ENCODE results near the gene FAM50A.

DNA sequence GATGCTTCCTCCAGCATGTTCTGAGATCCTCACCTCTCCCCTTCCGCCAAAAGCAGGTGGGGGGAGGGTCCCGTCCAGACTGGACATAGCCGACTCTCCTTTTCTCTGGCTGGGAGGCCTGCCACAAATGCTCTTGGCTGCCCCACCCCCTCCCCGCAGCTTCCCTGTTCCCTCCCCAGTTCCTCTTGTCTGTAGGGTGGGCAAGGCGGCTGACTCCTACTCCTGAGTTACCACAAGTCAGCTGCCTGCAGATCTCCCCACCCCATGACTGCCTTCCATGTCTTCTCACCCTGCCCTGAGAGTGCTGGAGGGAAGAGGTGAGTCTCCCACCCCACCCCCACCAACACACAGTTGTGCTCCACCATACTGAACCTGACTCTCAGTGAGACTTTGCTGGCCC is 12.6 kb upstream of the FAM50A start:
- TF ChIP-seq, protein P1, sequence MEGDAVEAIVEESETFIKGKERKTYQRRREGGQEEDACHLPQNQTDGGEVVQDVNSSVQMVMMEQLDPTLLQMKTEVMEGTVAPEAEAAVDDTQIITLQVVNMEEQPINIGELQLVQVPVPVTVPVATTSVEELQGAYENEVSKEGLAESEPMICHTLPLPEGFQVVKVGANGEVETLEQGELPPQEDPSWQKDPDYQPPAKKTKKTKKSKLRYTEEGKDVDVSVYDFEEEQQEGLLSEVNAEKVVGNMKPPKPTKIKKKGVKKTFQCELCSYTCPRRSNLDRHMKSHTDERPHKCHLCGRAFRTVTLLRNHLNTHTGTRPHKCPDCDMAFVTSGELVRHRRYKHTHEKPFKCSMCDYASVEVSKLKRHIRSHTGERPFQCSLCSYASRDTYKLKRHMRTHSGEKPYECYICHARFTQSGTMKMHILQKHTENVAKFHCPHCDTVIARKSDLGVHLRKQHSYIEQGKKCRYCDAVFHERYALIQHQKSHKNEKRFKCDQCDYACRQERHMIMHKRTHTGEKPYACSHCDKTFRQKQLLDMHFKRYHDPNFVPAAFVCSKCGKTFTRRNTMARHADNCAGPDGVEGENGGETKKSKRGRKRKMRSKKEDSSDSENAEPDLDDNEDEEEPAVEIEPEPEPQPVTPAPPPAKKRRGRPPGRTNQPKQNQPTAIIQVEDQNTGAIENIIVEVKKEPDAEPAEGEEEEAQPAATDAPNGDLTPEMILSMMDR (IDR thresholded peaks at IDR 0.05): no peak
- TF ChIP-seq POLR2A (IDR thresholded peaks at IDR 0.05): no peak

All from esophagus squamous epithelium (tissue), 4 donors.